GM12878 (cell line): ENCODE results near the gene UBQLN4. TPM values are rescaled to one million over a fixed set of nuclear protein-coding genes. Genes with fewer than 3 reads are reported as not detected.

Experiments
- ASH2L ChIP-seq: fragments of 300-600, 200-600 bp; sonication (generic); IDR thresholded peaks from 2 replicates; pipeline ENCODE4 v1.6.1; 2017; ENCODE audit warnings: low read depth, mild to moderate bottlenecking, borderline replicate concordance
- CREB1 ChIP-seq: IDR thresholded peaks from 2 replicates; pipeline ENCODE4 v1.6.1; 2012; ENCODE audit warnings: low read depth, mild to moderate bottlenecking, inconsistent platforms
- NFIC ChIP-seq: IDR thresholded peaks from 2 replicates; pipeline ENCODE4 v1.6.1; 2012; ENCODE audit warnings: low read depth, mild to moderate bottlenecking, inconsistent platforms, low read length, moderate library complexity
- RCOR1 ChIP-seq: conservative IDR thresholded peaks from 2 replicates; pipeline ENCODE4 v1.6.1; 2012; ENCODE audit warnings: low read depth, low read length, improper control_type of control experiment
- RELB ChIP-seq: fragments of 450-650 bp; IDR thresholded peaks from 2 replicates; pipeline ENCODE4 v1.6.1; 2017; ENCODE audit warnings: low read depth, mild to moderate bottlenecking, moderate library complexity
- SIN3A ChIP-seq: IDR thresholded peaks from 2 replicates; pipeline ENCODE4 v1.6.1; 2012; ENCODE audit warnings: low read depth, low read length, improper control_type of control experiment
- SIX5 ChIP-seq: IDR thresholded peaks from 2 replicates; pipeline ENCODE4 v1.6.1; 2011; ENCODE audit warnings: mild to moderate bottlenecking, low read depth, low read length, moderate library complexity; ENCODE audit not compliant: severe bottlenecking
- SKIL ChIP-seq: fragments of 450-650 bp; IDR thresholded peaks from 2 replicates; pipeline ENCODE4 v1.6.1; 2017; ENCODE audit warnings: mild to moderate bottlenecking, low read depth, inconsistent platforms; ENCODE audit not compliant: poor library complexity, severe bottlenecking
- SREBF1 ChIP-seq: IDR thresholded peaks from 2 replicates; pipeline ENCODE4 v1.6.1; 2012; ENCODE audit warnings: mild to moderate bottlenecking, low read length
- SUPT20H ChIP-seq: IDR thresholded peaks from 2 replicates; pipeline ENCODE4 v1.6.1; 2011; ENCODE audit warnings: low read depth, mild to moderate bottlenecking, low read length, moderate library complexity, borderline replicate concordance; ENCODE audit not compliant: control insufficient read depth
- YBX1 ChIP-seq: fragments of 450-650 bp; IDR thresholded peaks from 2 replicates; pipeline ENCODE4 v1.6.1; 2016; ENCODE audit warnings: antibody characterized with exemption
- ZBED1 ChIP-seq: IDR thresholded peaks from 2 replicates; pipeline ENCODE4 v1.6.1; 2016; ENCODE audit warnings: borderline replicate concordance
- polyA plus RNA-seq, 11 experiments: library from polyadenylated mRNA; depleted of rRNA in 4 of 11; unstranded in 6 of 11; stranded (reverse) in 5 of 11; fragments of >200 nt; fragmentation: Nextera tagmentation in 4 of 11; fragmentation: Illumina TruSeq in 1 of 11; extraction: Ambion mirVana in 4 of 11; extraction: Trizol in 1 of 11; gene quantifications; 1 replicate in 1 of 11; 2 replicates in 10 of 11; pipeline versions ENCODE4 v1.2.1 to v1.2.3, GENCODE V29; 2011 to 2016; ENCODE audit warnings: inconsistent platforms in 2 of 11, missing spikeins in 2 of 11, low read depth in 1 of 11
- total RNA-seq, 4 experiments: library from RNA; depleted of rRNA in 3 of 4; stranded (reverse); fragments of >200 nt in 3 of 4; fragmentation: Illumina TruSeq in 1 of 4; extraction: Trizol in 1 of 4; gene quantifications; 2 replicates each; pipeline versions ENCODE4 v1.2.1 to v1.2.3, GENCODE V29; 2013 to 2021
- TF ChIP-seq, protein P1 (sequence below): fragments of 150-350 bp; IDR thresholded peaks from 2 replicates; pipeline ENCODE4 v1.6.1; 2014; ENCODE audit warnings: mild to moderate bottlenecking, low read depth, low read length
- TF ChIP-seq, protein P2 (sequence below): fragments of 450-650 bp; formaldehyde crosslinking; IDR thresholded peaks from 2 replicates; pipeline ENCODE4 v1.4.0; 2022; ENCODE audit warnings: mild to moderate bottlenecking, moderate library complexity
- TF ChIP-seq, protein P3 (sequence below): IDR thresholded peaks from 2 replicates; pipeline ENCODE4 v1.6.1; 2012; ENCODE audit warnings: low read length, inconsistent platforms
- TF ChIP-seq, protein P4 (sequence below): fragments of 450-650 bp; IDR thresholded peaks from 2 replicates; pipeline ENCODE4 v1.6.1; 2017; ENCODE audit warnings: antibody characterized with exemption, mild to moderate bottlenecking, moderate library complexity

The UBQLN4 gene
- total and polyA plus RNA-seq, 10 of the 15 experiments (the other 5 are each of a cell fraction or from before 2014, with no cell fraction given): 10.0 to 44.6 (median 19.7) TPM

DNA sequence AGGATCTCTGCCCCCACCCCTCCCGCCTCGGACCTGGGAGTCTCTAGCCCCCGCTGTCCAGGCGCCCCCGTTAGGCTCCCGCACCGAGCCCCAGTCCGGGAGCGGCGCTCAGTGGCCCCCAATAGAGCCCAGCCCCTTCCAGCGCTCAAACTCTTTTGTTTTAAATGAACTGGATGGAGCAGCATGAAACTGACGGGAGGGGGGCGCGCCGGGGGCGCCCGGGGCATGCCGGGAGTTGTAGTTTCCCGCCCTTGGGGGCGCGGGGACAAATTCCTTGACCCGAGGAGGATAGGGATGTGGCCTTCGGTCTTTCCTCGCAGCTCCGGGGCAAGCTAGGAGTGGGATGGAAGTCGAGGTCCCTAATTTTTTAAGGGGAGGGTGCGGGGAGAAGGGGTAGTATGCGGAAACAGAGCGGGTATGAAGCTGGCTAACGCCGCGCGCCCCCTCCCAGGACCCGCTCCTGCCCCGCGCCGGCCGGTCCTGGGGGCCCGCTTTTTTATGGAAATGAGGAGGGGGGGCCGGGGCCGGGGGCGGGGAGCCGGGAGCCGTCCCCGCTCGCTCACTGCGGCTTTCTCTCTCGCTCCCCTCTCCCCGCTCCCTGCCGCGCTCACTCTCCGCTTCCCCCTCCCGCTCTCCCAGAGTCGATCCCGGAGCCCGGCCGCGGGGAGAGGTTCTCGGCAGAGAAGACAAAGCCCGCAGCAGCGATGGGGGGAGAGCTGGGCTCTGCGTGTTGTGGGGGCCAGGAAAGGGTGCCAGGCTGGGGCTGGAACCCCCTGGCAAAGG lies 28.9 kb upstream of the UBQLN4 start, which contains the start of gene MEX3A (continued):
- TF ChIP-seq RELB (0 out of 2 replicates have a peak, but pooled peaks have one; percentile 24), CREB1 (peak; percentile 77), SIN3A (peak; percentile 64; the same call in 1 of the 2 replicates), NFIC (no peak), SKIL (no peak), SUPT20H (no peak), ZBED1 (no peak), SREBF1 (peak; percentile 61), YBX1 (no peak), SIX5 (peak; percentile 90), RCOR1 (no peak), ASH2L (no peak)
- TF ChIP-seq, protein P1, sequence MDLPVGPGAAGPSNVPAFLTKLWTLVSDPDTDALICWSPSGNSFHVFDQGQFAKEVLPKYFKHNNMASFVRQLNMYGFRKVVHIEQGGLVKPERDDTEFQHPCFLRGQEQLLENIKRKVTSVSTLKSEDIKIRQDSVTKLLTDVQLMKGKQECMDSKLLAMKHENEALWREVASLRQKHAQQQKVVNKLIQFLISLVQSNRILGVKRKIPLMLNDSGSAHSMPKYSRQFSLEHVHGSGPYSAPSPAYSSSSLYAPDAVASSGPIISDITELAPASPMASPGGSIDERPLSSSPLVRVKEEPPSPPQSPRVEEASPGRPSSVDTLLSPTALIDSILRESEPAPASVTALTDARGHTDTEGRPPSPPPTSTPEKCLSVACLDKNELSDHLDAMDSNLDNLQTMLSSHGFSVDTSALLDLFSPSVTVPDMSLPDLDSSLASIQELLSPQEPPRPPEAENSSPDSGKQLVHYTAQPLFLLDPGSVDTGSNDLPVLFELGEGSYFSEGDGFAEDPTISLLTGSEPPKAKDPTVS: no peak
- TF ChIP-seq, protein P2, sequence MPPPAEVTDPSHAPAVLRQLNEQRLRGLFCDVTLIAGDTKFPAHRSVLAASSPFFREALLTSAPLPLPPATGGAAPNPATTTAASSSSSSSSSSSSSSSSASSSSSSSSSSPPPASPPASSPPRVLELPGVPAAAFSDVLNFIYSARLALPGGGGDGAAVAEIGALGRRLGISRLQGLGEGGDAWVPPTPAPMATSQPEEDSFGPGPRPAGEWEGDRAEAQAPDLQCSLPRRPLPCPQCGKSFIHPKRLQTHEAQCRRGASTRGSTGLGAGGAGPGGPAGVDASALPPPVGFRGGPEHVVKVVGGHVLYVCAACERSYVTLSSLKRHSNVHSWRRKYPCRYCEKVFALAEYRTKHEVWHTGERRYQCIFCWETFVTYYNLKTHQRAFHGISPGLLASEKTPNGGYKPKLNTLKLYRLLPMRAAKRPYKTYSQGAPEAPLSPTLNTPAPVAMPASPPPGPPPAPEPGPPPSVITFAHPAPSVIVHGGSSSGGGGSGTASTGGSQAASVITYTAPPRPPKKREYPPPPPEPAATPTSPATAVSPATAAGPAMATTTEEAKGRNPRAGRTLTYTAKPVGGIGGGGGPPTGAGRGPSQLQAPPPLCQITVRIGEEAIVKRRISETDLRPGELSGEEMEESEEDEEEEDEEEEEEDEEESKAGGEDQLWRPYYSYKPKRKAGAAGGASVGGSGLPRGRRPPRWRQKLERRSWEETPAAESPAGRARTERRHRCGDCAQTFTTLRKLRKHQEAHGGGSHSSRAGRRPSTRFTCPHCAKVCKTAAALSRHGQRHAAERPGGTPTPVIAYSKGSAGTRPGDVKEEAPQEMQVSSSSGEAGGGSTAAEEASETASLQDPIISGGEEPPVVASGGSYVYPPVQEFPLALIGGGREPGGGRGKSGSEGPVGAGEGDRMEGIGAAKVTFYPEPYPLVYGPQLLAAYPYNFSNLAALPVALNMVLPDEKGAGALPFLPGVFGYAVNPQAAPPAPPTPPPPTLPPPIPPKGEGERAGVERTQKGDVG (CRISPR knock-in tag): no peak
- TF ChIP-seq, protein P3, sequence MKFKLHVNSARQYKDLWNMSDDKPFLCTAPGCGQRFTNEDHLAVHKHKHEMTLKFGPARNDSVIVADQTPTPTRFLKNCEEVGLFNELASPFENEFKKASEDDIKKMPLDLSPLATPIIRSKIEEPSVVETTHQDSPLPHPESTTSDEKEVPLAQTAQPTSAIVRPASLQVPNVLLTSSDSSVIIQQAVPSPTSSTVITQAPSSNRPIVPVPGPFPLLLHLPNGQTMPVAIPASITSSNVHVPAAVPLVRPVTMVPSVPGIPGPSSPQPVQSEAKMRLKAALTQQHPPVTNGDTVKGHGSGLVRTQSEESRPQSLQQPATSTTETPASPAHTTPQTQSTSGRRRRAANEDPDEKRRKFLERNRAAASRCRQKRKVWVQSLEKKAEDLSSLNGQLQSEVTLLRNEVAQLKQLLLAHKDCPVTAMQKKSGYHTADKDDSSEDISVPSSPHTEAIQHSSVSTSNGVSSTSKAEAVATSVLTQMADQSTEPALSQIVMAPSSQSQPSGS: no peak
- TF ChIP-seq, protein P4, sequence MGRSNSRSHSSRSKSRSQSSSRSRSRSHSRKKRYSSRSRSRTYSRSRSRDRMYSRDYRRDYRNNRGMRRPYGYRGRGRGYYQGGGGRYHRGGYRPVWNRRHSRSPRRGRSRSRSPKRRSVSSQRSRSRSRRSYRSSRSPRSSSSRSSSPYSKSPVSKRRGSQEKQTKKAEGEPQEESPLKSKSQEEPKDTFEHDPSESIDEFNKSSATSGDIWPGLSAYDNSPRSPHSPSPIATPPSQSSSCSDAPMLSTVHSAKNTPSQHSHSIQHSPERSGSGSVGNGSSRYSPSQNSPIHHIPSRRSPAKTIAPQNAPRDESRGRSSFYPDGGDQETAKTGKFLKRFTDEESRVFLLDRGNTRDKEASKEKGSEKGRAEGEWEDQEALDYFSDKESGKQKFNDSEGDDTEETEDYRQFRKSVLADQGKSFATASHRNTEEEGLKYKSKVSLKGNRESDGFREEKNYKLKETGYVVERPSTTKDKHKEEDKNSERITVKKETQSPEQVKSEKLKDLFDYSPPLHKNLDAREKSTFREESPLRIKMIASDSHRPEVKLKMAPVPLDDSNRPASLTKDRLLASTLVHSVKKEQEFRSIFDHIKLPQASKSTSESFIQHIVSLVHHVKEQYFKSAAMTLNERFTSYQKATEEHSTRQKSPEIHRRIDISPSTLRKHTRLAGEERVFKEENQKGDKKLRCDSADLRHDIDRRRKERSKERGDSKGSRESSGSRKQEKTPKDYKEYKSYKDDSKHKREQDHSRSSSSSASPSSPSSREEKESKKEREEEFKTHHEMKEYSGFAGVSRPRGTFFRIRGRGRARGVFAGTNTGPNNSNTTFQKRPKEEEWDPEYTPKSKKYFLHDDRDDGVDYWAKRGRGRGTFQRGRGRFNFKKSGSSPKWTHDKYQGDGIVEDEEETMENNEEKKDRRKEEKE: no peak
